ENCODE results near the gene MBP. TPM values are rescaled to one million over a fixed set of nuclear protein-coding genes. Genes with fewer than 3 reads are reported as not detected.

Gene MBP
- total and polyA plus RNA-seq, 10 of the 15 experiments (the other 5 are each of a cell fraction or from before 2014, with no cell fraction given): 12.2 to 67.8 (median 42.1) TPM

GRCh38 chr18:77082316-77082955 is 50.1 kb downstream of the MBP start (continued):
- TF ChIP-seq, protein P1, sequence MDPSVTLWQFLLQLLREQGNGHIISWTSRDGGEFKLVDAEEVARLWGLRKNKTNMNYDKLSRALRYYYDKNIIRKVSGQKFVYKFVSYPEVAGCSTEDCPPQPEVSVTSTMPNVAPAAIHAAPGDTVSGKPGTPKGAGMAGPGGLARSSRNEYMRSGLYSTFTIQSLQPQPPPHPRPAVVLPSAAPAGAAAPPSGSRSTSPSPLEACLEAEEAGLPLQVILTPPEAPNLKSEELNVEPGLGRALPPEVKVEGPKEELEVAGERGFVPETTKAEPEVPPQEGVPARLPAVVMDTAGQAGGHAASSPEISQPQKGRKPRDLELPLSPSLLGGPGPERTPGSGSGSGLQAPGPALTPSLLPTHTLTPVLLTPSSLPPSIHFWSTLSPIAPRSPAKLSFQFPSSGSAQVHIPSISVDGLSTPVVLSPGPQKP (IDR thresholded peaks at IDR 0.05; ENCODE audit: low read depth, low read length): no peak
- TF ChIP-seq TBL1XR1 (IDR thresholded peaks at IDR 0.05; ENCODE audit: low read depth, low read length): no peak
- no peak for TF ChIP-seq ATF2 (IDR thresholded peaks at IDR 0.05; ENCODE audit: low read length)

- ChIA-PET POLR2A (no interaction called here), CTCF (interaction anchor here (1.1 kb wide), 1 partner anchor 130 kb away, joined by 3 read pairs; no protein-coding TSS in a partner anchor), RAD21 (ENCODE audit: unreplicated experiment) (interaction anchor here (1.4 kb wide), 1 partner anchor 20 kb away, joined by 3 read pairs; no protein-coding TSS in a partner anchor), SMC1A (ENCODE audit: uncharacterized antibody, unreplicated experiment) (interaction anchor here (1.3 to 1.8 kb wide), 3 partner anchors 12 to 48 kb away, joined by 3 to 6 read pairs (median 3); no protein-coding TSS in a partner anchor)
- Histone ChIP-seq H2AFZ (ENCODE audit: control insufficient read depth, low read depth, low read length) (no peak overlapping the region), H3K27me3 (replicated peaks in 1 of 2; ENCODE audit: control insufficient read depth in 2 of 2, insufficient read depth in 2 of 2, low read length in 1 of 2) (no peaks in the 10 kb centered on the region), H3K9ac (ENCODE audit: control insufficient read depth, insufficient read depth, low read length) (no peak overlapping the region), H3K79me2 (ENCODE audit: control insufficient read depth, insufficient read depth, low read length) (peaks cover 42% of the 10 kb centered on the region), H3K4me2 (ENCODE audit: control insufficient read depth, insufficient read depth) (peak overlapping the region; percentile 4), H3K4me3 (no peak overlapping the region), H4K20me1 (ENCODE audit: control insufficient read depth, insufficient read depth) (no peaks in the 10 kb centered on the region), H3K4me1 (ENCODE audit: control insufficient read depth, insufficient read depth, low read length) (peaks cover 12% of the 10 kb centered on the region), H3K27ac (ENCODE audit: control insufficient read depth, insufficient read depth) (peak overlapping the region; percentile 4; the same call in 1 of the 2 replicates), H3K9me3 (replicated peaks; ENCODE audit: control insufficient read depth, insufficient read depth, low read length) (no peaks in the 10 kb centered on the region; the same call in 2 of the 3 replicates), H3K36me3 (ENCODE audit: control insufficient read depth in 2 of 2, insufficient read depth in 2 of 2, low read length in 1 of 2) (peaks cover 5 to 14% of the 10 kb centered on the region in 2 experiments)
- DNase-seq (ENCODE audit: low read depth, low spot score): no peak
- WGBS (ENCODE audit: insufficient coverage, insufficient replicate concordance, low lambda C conversion rate, missing lambda C conversion rate): 53% methylated on average over 2 of the region's 2 CpGs
- in situ Hi-C loops (cut with MboI): no loop called here
- intact Hi-C loops (cut with micrococcal nuclease; ENCODE audit: unreplicated experiment): no loop called here
- TF ChIP-seq SPI1 (IDR thresholded peaks at IDR 0.05; ENCODE audit: borderline replicate concordance, insufficient read depth, low read depth, low read length) (peak; percentile 36; the same call in 1 of the 2 replicates), KLF5 (IDR thresholded peaks at IDR 0.05; ENCODE audit: partially characterized antibody) (no peak), SUPT20H (IDR thresholded peaks at IDR 0.05; ENCODE audit: borderline replicate concordance, control insufficient read depth, low read depth, low read length) (no peak)
- peak; percentile 12; the same call in 2 of the 3 replicates for ATAC-seq
- peak; percentile 27 for FAIRE-seq
- no TSS peak for BruUV-seq (replicated peaks)
Observed at GRCh38 chr18:77081390-77081778, 51.2 kb downstream of the MBP start.

All from GM12878 (cell line).